Esophagus muscularis mucosa (tissue), 2 donors: Measurements from ENCODE around the gene ADAMTS2.

Source experiments
- EP300 ChIP-seq: sonication (generic); formaldehyde crosslinking; IDR thresholded peaks from one replicate; pipeline ENCODE4 v1.6.1; 2017; ENCODE audit warnings: antibody characterized with exemption
- POLR2A ChIP-seq: fragments of 450-650 bp; IDR thresholded peaks from one replicate; pipeline ENCODE4 v1.6.1; 2017; ENCODE audit warnings: antibody characterized with exemption, moderate library complexity, mild to moderate bottlenecking, low read depth

DNA sequence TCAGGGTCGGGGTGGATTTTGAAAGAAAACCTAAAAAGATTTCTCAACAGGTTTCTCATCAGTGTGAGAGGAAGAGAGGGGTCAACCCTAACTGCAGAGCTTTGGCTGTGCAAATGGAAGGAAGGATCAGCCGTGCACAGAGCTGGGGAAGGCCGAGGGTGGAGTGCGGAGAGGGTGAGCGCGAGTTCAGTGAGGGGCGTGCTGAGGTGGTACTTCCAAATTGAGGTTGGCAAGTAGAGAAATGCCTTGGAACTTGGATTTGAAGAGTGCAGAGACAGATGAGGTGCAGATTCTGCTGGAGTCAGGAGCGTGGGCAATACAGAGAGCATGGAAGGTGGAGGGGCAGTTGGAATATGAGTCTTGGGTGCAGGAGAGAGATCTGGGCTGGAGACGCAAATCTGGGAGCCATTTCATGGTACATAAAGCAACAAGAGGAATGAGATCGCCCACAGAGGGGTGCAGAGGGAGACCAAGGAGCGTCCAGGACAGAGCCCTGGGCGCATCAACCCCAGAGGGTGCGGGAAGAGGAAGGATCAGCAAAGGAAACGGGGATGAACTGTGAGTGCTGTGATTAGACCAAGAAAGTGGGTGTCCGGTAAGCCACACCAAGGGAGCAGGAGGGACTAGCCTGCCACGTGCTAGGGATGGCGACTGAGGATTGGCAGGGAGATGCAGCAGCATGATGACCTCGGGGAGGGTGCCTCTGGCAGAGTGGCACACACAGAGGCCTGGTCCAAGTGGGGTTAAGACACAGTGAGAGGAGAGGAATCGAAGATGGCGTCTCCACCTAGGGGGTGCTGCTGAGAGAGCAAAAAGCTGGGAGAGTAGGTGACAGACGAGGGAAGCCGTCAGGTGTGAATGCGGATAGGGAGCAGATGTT, 105.8 kb downstream of the ADAMTS2 start:
- TF ChIP-seq EP300: no peak
- TF ChIP-seq POLR2A: no peak
